Activated CD8-positive, alpha-beta memory T cell treated with anti-CD3 and anti-CD28 coated beads, Interleukin-2, amount 50 U/mL, for 4 hours (primary cell): ENCODE results near the gene MAPK14.

ENCODE experiments used
- DNase-seq: peaks from one replicate; pipeline ENCODE4 v3.0.0-alpha.2; 2020

MAPK14 gene

DNA sequence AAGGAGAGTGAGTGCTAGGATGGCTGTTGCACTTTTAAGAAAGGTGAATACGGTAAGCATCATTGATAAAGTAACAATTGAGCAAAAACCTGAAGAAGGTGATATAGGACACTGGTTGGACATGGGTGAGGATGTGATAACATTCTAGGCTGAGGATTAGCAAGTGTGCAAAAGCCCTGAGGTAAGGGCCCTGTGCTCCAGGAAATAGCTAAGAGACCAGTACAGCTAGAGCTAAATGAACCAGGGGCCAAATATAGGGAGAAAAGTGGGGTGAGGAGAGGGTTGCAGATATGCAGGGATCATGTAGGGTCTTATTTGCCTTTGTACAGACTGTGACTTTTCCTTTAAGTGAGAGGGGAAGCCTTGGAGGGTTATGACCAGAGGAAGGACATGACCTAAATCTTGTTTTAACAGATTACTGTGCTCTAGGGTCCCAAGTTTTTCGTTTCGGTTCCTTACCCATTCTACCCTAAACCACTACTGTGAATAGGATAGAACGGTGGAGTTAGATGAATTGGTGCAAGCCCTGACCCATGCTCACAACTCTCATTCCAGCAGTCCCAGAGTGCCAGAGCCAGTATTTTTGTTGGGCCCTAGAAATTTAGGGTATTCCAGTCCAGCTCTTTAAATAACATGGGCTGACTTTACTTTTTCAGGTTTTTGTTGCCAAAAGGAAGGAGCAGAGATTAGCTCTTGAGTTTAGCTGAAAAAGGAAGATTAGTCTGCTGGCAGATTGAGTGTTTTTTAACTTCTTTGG lies 10.7 kb downstream of the MAPK14 start:
- no peak for DNase-seq

DNA sequence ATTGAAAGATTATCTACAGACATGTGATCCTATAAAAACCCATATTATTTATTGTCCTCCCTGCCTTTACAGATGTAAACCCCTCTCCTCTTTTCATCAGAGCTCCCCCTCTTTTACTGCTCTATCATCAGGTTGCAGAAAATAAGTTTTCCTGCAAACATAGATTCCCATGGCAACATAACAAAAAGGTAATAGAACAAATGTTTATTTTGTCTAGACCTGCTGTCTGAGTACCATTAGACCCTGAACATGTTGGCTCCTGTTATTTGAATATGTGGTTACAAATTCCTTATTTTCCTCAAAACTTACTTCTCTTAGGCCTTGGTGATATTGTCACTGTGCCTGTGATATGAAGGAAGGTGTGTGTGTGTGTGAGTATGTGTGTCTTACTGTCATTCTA lies 11.5 kb downstream of the MAPK14 start:
- no peak for DNase-seq

- no peak for DNase-seq
These were observed 13.3 kb downstream of the MAPK14 start for GRCh38 chr6:36040958-36041357.

DNA sequence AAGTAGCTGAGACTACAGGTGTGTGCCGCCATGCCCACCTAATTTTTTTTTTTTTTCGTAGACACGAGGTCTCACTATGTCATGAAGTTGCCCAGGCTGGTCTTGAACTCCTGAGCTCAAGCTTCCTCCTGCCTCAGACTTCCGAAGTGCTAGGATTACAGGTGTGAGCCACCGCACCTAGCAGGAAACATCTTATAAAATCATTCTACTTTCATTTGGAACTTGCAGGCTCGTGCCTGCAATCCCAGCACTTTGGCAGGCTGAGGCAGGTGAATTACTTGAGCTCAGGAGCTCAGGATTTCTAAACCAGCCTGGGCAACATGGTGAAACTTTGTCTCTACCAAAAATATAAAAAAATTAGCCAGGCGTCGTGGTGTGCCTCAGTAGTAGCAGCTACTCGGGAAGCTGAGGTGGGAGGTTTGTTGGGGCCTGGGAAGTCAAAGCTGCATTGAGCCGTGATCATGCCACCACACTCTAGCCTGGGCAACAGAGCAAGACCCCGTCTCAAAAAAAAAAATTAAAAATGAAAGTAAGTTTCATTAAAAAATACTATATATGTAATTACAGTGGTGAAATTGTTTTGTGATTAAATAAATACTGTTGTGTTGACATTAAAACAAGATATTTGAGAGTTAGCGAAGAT lies 15.1 kb downstream of the MAPK14 start:
- DNase-seq = no peak

DNA sequence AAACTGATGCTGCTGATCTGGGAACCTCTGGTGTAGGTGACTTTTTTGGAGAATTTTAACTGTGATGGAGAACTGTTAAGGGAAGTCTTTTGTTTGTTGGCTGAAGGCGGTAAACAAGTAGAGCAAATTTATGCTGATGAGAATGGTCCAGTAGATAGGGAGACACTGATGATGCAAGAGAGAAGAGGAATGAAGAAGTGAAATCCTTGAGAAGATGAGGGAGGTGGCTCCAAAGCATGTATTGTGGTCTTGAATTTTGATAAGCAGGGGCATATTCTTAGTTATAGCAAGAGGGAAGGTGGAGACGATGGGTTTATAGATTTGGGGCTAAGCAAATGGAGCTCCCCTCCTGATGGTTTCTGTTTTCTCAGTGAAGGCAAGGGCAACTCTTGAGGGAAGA lies 22.0 kb downstream of the MAPK14 start:
- DNase-seq = no peak

DNA sequence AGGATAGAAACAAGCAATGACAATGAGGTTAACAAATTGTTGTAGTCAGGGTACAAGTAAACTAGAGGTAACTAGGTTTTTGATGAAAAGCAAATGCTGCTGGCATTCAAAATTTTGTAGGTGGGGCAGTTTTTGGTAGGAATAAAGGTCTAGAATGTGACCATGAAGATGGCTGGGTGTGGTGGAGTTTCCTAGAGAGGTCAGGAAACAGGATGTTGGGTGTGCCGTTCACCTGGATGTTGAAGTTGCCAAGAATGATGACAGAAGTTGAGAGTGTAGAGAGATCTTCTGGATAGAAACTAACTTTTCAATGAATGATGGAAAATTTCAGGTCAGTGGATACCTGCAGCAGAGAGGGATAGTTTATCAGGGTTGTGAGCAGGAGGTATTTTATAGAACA lies 22.7 kb downstream of the MAPK14 start:
- no peak for DNase-seq

DNA sequence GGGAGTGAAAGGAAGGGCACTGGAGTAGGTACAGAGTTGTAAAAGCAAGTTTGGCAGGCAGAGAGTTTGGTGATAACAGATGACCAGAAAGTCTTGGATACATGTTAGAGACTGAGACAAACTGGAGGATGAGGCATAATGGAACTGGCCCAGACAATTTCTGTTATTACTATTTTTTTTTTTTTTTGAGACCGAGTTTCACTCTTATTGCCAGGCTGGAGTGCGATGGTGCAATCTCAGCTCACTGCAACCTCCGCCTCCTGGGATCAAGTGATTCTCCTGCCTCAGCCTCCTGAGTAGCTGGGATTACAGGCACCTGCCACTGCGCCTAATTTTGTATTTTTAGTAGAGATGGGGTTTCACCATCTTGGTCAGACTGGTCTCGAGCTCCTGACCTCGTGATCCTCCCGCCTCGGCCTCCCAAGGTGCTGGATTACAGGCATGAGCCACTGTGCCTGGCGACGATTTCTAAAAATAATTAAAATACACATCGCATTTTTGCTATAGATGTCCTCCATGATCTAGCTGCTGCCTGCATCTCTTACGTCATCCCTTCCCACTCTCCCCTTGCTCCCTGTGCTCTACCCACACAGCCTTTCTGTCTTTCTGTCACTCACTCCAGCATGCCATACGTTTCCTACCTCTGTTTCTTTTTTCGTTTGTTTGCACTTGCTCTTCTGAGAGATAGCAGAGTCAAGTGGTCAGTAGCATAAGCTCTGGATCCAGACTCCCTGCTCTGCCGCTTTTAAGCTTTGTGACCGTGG lies 23.5 kb downstream of the MAPK14 start:
- DNase-seq = no peak

DNA sequence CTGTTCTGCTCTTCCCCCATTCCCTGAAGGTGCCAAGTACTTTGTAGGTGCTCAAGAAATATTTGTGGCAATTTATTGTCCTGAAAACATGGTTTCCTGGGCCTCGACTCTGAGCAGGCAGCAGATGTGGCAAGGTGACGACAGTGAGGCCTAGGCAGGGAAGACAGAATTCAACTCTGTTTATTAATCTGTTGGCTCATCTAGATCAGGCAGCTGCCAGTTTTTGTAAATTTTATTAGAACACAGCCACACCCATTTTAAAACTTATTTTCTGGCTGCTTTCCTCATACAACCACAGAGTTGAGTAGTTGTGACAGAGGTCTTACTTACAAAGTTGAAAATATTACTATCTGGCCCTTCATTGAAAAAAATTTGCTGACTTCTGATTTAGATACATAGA lies 24.5 kb downstream of the MAPK14 start:
- DNase-seq = no peak

GRCh38 chr6:36053878-36054277 lies 26.3 kb downstream of the MAPK14 start:
- DNase-seq = no peak

DNA sequence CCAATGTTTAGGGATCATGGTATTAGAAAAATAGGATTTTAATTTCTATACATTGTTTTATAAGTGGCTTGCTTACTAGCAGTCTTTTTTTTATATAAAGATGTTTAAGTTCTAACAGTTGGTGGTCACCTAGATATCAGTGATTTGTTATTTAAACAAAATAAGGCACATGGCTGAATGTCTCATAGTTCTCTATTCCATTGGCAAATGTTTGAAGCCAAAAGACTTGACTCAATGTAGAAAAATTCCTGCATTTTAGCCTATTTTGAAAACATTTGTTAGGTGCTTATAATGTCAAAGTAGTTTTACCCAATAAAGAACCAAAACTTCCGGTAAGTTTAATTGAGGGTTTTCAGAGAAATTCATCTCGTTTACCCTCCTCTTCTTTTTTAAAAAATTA lies 26.8 kb downstream of the MAPK14 start:
- no peak for DNase-seq

DNA sequence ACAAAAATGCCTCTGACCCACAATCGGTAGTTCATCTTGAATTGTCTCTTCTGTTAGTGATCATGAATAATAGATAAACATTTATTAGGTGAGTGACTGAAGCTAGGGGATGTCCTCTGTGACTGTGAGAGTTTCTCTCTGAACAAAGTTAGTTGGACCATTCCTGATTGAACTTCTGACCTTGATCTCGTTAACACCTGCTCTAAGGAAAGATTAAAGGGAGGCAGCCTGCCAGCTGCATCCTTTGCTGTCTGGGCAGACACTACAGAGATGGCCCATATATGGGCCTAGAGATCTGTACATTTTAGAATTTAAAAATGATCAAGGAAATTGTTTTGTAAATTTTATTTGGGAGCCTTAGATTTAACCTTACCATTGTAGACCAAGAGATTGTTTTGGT lies 27.3 kb downstream of the MAPK14 start:
- DNase-seq = no peak

GRCh38 chr6:36056178-36056577 lies 28.6 kb downstream of the MAPK14 start:
- DNase-seq = no peak

GRCh38 chr6:36061236-36061635 lies 33.6 kb downstream of the MAPK14 start:
- no peak for DNase-seq

- no peak for DNase-seq
These were observed 34.6 kb downstream of the MAPK14 start for GRCh38 chr6:36062247-36062646.

- no peak for DNase-seq
These were observed 35.9 kb downstream of the MAPK14 start for GRCh38 chr6:36063318-36064060.

DNA sequence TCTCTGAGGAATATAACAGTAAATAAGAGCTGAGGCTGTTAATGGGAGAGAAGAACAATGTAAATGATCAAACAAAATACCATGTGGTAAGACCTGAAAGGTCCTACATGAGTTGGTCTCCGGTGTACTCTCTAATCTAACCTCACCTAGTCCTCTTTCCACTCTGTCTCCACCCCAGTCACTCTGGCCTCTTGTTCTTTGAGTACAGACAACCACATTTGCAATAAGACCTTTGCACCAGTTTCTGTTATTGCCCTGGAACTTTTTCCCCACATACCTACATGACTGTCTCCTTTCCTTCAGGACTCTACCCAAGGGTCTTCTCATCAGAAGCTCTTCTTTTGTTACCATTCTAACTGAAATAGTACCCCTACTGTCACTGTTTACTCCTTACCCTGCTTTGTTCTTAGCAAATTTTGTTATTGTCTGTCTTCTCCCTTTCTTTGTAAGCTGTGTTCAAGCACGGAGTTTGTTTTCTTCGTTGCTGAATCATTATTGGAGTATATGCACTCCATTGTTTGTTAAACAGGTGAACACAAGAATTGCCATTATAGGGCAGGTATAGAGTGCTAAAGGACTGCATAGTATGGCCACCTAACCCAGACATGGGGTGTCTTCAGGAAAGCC lies 37.3 kb downstream of the MAPK14 start:
- DNase-seq = no peak

- DNase-seq = no peak
These were observed 38.3 kb downstream of the MAPK14 start for GRCh38 chr6:36065916-36066315.

DNA sequence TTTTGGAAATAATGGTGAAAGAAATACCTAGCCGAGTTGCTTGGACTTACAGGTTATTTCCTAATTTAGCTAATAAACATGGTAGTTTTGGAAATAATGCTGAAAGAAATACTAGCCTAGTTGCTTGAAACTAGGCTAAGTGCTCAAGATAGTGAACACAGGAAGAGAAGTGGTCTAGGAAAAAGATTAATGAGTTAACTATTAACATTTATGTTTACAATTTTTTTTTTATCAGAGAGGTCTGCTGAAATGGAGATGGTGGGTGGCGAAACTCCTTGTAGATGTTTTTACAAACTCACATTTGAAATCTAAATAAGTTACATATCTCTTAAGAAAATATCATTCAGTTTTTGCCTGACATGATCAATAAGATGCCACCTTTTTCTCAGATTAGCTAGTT lies 39.2 kb downstream of the MAPK14 start:
- no peak for DNase-seq

- no peak for DNase-seq
These were observed 39.9 kb downstream of the MAPK14 start for GRCh38 chr6:36067374-36068011.

GRCh38 chr6:36068012-36068392 lies 40.4 kb downstream of the MAPK14 start:
- no peak for DNase-seq

DNA sequence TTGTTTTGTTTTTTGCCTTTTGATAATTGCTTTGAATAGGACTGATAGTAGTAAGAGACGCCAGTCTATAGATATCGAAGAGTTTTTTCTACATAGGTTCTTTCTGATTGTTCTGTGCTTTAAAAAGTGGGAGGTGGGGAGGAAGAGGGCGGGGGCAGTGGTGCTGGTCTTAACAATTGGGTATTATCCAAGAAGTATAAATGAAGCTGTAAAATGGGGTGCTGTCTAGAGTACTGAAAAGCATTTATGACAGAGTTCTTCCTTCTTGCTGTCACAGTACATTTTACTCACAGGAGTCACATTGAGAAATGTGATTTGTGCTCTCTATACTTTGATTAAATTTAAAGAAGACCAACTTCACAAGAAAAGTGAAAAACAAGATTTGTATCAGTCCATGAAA lies 41.0 kb downstream of the MAPK14 start:
- DNase-seq = no peak

DNA sequence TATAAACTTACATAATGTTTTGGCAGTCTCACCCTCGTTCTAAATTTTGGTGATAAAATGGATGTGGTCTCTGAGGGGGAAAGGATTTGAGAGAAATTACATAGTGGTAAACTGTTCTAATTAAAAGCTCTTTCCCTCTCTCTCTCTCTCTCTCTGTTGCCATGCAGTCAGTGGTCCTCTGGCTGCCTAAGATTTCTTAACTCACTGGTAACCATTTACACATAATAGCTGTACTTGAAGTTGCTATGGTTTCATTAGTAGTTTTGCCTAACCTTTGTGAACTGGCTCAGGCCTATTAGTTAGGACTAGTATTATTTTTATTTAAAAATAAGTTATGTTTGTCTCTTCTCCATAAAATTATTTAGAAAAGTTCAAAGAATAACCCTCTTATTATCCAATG lies 42.0 kb downstream of the MAPK14 start:
- no peak for DNase-seq
